GM21423 (cell line): ENCODE measurements around the gene ADAT1.
"Not testable (repeated sequence)": the region's sequence is repeated elsewhere in the genome, so short reads cannot be mapped to it uniquely, and the experiment has no call there.

ENCODE experiments used
- ATAC-seq: cut with Tn5 transposase; IDR thresholded peaks from one replicate; pipeline ENCODE4 v1.9.1; 2021; ENCODE audit warnings: mild to moderate bottlenecking, moderate library complexity; ENCODE audit not compliant: unreplicated experiment

Gene ADAT1

DNA sequence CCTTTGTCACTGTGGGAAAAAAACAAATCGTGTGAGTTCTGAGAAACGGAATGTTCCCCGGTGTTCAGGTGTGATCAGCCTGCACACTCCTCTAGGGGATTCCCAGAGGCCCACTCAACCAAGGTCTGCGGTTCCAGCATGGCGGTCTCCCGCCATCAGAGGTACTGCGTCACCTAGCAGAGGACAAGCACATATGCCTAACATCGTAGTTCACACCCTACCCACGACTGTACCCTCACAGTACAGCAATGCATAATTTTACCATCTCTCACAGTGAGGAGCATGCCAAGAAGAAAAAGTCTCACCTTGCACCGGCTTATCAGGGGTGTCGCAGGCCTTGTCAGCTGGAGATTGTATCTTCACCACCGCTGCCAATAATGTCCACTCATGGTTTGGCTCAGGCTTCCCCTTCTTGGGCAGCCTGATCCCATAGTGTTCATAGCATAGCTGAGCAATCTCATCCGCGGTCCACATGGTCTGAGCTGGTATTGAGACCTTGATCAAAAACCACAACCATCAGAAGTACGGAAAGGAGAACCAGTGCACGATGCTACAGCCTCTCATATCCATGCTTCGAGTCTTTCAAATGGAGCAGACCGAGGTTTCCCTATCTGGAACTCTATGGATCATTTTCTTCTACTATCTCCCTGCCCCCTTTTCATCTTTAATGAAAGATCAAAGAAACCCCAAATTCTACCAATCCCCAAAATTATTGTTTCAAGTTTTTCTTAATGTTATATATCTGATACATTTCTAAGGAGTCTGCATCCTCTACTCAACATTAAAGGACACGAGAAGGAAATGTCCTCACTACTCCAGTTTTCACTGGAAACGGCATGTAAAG, 2.5 kb downstream of the ADAT1 start:
- no peak for ATAC-seq

DNA sequence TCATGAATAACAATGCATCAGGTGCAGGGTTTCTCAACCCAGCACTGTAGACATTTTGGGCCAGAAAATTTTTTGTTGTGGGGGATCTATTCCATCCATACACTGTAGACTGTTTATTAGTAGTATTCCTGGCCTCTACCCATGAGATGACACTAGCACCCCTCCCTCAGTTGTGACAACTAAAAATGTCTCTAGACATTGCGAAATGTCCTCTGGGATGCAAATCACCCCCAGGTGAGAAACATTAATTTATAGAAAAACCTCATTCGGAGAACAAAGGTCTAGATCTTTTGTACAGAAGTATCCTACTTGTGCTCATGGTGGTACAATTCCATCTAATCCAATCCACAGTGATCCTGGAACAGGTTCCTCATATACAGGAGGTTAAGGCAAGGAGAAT, 4.3 kb downstream of the ADAT1 start:
- no peak for ATAC-seq

DNA sequence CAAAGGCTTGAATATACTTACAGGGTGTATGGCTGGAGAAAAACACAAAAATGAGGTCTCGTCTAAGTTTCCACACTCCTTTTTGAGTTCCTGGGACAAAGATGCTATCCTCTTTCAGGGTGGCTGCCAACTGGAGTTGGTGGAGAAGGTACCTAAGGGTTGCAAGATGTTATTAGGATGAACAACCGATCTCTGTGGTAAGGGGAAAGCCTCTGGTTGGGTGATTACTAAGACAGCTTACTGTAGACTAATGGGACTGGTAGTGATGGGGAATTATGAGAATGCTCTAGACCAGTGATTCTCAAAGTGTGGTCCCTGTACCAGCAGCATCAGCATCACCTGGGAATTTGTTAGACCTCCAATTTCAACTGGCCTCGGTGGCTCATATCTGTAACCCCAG, 6.0 kb downstream of the ADAT1 start:
- ATAC-seq, result no peak

DNA sequence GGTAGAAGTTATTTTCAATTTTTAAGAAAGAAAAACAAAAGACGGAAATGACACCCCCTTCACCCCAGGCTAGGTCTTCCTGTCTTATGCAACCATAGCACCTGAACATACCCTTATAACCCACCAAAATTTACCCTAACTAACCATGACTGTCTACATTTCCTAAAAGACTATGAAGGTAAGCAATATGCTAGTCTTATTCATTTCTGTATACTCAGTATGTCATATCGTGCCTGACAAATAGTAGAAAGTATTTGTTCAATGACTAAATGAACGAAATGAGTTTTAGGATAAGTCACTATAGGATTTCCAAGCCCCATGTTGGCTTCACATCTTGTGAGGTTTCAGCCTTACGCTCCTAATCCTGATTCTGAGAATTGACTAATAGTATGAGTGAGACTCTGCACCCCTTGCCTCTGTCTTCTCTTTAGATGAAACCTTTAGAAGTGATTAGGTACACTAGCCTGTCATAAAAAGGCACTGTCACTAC, 6.5 kb downstream of the ADAT1 start:
- no peak for ATAC-seq

DNA sequence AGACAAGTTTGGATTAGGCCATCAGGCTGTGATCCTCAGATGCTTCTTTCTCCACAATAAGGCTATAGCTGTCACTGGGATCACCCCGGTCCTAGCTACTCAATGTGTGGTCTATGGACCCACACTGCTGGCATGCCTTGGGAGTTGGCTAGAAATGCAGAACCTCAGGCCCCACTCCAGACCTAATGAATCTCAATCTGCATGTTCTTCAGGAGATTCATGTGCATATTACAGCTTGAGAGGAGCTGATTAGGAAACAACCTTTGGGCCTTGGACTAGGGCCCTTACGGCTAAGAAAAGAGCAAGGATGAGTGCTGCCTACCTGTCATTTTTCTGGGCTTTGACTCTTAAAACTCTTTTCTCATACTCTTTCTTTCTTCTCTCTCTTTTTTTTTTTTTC, 7.5 kb downstream of the ADAT1 start:
- ATAC-seq, result no peak

DNA sequence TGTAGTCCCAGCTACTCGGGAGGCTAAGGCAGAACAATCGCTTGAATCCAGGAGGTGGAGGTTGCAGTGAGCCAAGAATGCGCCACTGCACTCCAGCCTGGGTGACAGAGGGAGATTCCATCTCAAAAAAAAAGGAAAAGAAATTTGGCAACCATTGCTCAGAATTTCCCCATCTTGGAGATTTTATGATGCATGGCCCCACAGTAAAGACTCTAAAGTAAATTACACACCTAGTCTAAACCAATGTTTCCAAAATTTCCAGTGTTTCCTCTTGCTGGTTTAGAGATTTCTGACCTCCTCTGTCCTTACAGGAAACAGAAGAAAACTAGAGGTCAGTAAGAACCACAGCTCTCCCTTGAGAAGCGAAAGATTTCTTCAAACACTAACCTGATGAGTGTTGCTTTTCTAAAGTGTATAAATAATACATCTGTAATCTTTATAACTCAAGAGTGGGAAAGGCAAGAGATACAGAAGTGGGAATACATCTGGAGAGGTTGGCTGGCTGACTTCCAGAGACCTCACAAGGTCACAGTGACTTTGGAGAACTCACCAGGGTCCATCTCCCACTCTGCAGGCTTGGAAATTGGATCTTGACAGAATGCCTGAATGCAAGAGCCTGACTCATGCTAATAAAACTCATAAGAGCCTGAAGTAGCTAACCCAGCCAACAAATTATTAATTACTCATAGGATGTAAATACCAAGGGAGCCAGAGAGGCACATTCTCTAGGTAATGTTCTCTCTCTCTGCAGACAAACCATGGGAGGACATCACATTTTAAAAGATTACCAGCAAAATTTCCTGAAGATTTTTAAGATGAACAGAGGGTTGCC, 8.8 kb downstream of the ADAT1 start:
- ATAC-seq, result no peak

DNA sequence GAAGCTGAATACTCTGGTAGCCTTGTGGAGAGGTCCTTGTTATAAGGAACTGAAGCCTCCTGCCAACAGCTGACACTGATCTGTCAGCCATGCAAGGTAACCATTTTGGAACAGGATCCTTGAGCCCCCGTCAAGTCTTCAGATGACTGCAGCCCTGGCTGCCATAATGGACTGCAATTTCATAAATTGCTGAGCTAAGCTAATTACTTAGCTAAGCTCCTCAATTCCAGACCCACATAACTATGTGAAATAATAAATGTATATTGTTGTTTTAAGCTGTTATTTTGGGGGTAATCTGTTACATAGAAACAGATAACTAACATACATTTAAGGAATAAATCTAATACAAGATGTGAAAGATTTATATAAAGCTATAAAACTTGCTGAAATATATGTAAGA, 16.6 kb downstream of the ADAT1 start:
- ATAC-seq, result no peak

DNA sequence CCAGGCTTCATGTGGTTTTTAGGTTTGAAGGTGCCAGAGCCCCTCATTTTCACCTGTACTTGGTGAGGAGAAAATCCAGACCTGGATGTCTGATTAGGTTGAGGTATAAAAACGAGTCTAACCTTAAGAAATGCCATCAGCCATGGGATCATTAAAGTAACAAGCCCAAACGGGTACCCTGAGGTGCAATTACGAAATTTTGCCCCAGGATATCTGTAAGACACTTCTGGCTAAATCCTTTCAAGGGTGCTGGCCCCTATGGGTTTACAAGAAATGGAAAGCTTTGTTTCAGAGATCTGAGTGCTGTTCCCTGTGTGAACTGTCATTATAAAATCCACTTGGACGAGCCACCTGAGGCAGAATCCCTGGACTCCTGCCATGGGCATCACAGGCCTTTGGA, 19.8 kb downstream of the ADAT1 start:
- ATAC-seq, result no peak

DNA sequence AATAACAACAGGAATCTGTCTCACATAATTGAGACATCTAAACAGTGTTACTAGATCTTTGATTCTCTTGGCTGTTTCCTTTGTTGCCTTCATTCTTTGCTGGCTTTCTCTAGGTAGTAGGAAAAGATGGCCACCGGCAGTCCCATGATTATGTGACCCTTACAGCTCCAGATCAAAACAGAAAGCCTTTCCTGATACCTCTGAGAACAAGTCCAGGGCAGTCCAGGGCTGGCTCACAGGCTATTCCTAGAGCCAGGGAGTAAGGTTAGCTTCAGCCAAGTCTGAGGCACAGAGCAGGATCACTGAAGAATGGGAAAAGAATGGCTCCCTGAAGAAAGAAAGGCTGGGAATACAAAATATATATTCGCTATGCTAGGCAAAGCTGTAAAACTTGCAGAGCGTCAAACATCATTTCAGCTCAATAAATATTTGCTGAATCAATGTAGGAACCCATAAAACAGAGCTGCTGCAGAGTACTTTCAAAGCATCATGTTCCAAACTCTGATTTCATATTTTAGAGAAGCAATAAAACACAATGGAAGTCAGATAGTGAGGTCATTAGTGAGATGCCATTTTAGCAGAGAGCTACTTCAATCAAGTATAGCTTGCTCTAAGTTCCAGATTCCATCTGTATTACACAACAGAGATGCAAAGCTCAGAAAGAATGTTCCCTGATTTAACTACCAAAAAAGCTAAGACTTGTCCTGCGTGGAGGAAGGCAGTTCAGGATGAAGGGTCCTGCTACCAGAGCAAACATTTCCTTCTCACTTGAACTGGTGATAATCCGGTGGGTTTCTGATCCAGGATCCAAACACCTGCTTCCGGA, 23.4 kb downstream of the ADAT1 start:
- no peak for ATAC-seq

DNA sequence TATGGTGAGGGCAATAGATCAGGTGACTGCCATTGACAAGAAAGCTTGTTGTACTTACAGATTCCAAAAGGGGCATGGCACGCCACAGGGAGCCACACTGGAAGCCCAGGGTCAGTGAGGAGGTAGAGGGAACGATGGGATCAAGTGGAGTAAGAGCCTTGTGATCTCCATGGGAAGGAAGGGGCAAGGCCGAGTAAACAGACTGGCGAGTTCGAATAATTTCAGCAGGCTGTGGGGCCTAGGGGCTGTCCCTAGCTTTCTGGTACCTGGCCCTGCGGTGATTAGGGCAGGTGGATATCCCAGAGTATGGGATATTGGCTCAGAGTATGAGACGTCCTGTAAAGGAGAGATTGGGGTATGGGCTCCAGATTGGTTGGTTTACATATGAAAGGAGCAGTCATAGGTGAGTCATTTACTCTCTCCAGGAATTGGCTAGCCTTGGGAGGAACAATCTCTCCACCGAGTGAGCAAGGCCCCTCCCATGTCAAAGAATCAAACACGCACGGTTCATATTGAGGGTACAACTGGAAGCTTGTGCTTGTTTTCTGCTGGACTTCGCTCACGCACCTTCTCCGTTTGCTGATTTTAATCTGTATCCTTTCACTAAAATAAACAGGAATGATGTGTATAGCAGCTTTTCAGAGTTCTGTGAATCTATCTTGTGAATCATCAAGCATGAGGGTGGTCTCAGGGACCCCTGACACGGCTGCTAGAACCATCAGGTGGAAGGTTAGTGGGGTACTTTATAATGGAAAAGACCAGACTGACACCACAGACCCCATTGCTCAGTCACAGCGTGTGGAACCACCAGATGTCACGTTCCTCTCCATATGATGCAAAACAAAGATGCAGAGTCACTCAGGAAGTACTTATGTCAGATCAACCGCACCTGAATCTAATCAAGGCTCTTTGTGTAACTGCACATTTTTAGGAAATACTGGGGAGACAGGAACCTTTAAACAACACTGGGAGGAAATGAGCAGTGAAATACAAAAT, 29.0 kb downstream of the ADAT1 start:
- ATAC-seq, result no peak

DNA sequence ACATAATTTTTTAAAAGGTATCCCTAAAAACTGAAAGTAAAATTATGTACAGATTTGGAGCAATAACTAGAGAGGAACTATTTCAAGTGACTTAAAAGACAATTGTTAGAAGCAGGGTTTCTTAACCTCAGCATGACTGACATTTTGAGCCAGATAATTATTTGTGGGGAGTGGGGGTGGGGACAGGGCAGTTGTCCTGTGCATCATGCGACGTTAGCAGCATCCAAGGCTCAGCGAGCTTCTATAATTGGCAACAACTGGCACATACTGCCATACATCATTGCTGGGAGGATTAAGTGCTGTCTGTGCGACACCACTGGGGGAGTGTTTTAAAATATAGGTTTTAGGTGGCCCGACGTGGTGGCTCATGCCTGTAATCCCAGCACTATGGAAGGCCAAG, 29.8 kb downstream of the ADAT1 start:
- no peak for ATAC-seq

DNA sequence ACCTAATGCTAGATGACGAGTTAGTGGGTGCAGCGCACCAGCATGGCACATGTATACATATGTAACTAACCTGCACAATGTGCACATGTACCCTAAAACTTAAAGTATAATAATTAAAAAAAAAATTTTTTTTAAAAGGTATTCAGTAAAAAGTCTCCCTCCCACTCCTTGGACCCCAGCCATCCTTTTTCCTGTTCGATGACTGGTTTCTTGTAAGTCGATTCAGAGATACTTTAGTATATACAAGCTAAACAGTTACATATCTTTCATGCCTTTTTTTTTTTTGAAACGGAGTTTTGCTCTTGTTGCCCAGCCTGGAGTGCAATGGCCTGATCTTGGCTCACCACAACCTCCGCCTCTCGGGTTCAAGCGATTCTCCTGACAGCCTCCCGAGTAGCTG, 31.2 kb downstream of the ADAT1 start:
- ATAC-seq, result not testable (repeated sequence)

DNA sequence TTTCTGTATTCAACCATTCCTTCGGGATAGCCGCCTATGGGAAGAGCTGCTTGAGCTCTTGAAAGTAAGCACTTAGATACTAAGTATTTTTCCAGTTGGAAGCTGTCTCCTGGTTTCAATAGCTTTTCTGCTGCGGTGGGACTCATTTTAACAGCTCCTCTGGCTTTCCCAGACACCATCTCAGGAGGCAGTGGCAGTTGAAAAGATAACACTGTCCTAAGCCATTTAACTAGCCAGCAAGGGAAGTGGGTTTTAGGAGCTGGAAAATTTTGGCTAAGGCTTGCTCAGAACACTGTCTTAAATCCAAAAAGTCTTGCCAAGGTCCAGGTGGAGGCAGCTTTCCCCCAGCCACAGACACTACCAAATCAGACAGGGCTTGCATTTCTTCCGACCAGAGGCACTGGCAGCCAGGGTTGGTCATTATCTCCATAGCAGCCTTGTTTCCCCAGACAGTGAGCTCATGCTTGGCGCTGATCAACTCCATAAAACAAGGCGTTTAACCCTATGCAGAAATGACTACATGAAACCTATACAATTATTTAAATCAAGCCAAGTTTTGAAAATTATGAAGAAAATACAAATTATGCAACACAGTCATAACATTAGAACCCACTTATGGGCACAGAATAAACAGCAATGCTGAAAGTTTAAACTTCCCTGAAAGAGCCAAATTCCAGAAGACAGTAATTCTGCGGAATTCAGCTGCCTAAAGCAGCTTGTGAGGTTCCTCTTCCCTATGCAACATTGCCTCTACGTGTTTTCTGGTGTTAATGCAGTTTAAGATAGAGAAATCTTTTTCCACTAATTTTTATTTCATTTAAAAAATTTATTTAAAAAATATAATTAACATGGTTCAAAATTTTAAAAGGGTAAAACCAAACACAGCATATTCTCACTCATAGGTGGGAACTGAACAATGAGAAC, 31.9 kb downstream of the ADAT1 start:
- no peak for ATAC-seq

DNA sequence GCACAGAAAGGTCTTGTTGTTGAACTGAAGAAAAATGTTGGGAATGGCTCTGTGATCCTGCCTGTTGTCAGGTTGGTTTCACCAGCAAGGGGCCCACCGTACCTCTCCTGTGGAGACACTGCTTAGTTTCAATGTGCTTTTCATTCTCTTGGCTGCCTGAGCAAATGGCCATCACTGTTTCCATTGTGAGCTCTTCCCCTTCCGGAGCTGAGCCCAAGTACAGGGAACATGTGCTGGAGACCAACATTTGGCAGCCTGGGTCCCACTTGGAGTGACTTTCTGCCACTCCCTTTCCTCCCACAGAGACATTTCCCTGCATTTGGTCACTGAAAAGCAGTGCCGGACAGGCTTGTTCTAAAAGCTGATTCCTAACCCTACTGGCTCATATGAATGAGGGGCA, 33.8 kb downstream of the ADAT1 start:
- ATAC-seq, result no peak

DNA sequence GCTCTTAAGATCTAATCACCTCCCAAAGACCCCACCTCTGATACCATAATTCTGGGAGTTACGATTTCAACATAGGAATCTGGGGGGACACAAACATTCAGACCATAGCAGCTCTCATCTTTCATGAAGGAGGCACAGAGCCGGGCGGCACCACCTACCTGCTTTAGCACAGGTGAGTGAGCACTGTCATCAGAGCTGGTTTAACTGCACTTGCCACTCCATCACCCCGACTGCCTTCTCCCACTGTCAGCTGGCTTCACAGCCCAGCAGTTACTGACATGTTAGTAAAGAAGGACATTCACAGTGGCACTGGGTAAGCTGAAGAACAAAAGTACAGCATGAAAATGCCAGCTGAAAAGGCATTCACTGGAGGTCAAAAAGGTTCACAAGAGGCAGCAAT, 34.4 kb downstream of the ADAT1 start:
- ATAC-seq, result no peak

DNA sequence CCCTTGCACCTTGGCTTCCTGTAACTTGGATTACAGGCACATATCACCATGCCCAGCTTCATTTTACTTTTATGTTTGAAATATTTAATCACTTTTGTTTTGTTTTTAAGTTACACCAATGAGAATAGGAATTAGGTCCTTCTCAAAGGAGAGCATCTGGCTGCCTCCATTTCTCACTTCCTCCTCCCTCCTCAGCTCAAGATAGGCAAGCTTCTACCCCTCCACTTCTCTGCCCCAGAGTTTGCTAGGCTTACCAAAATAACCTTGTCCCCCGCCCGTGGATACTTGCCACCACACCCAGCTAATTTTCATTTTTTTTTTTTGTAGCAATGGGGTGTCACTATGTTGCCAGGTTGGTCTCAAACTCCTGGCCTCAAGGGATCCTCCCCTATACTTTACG, 39.0 kb downstream of the ADAT1 start:
- ATAC-seq, result no peak

DNA sequence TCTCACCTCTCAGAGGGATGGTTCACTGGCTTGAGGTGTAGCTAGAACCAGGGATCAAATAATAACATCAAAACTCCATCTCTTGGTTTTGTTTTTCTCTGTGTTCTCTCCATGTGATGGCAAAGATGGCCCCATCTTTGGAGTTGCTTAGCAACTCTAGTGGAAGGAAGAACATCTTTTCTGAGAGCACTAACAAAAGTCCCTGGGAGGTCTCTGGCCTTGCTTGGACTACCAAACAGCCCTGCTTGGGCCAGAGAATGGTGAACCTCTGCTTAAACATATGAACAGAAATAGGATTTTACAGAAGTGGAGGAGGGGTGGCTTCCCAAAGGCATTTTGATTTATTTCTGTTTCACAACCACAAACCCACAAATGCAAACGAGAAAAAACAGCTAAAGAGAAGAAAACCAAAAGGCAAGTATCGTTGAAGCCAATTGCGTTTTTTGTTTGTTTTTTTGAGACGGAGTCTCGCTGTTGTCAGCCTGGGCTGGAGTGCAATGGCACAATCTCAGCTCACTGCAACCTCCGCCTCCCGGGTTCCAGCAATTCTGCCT, 43.7 kb downstream of the ADAT1 start:
- ATAC-seq, result no peak

DNA sequence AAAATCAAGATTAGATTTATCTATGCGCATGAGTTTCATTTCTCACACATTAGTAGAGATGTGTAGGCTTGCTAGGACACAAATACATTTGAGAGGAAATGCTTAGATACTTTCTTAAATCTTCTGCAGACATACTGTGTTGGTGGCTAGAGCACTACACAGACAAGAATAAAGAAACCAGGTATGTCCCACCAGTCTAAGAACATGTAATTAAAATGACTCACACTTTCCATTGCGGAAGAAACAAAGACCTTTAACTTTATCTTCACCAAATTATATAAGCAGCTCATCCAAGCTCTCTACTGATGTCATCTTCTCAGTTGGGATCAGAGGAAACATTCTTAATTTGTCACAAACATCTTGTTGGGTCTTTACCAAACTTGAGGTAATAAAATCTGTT, 44.4 kb downstream of the ADAT1 start:
- ATAC-seq, result no peak

DNA sequence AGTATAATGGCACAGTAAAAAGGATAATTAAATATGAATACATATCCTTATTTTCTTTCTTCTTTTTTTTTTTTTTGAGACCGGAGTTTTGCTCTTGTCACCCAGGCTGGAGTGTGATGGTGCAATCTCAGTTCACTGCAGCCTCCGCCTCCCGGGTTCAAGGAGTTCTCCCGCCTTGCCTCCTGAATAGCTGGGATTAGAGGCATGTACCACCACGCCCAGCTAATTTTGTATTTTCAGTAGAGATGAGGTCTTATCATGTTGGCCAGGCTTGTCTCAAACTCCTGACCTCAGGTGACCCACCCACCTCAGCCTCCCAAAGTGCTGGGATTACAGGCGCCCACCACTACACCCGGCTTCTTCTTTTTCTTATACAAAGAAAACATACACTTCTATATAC, 44.9 kb downstream of the ADAT1 start:
- no peak for ATAC-seq
